Right lobe of liver (tissue), 6 donors: ENCODE data around the gene SERINC1. TPM values are rescaled to one million over a fixed set of nuclear protein-coding genes. Genes with fewer than 3 reads are reported as not detected.
A peak's percentile ranks its signal among the peaks of the same experiment; 100 is the strongest.

ENCODE experiments used
- ATAC-seq, 4 donors: fragments of 200-7000 bp; cut with Tn5 transposase; one replicate each; pipeline ENCODE4 v1.9.1; 2020; ENCODE audit warnings: mild to moderate bottlenecking in 4 of 4, moderate library complexity in 4 of 4
- DNase-seq, 3 donors: peaks; one replicate each; pipeline ENCODE4 v3.0.0-alpha.2; 2020
- H3K27ac ChIP-seq, 3 donors: fragments of 200-600 bp; one replicate each; pipeline ENCODE4 v1.8.0; 2022
- H3K27me3 ChIP-seq, 2 donors: fragments of 200-600 bp; one replicate each; pipeline ENCODE4 v1.8.0; 2022
- H3K36me3 ChIP-seq, 4 donors: fragments of 200-600 bp; sonication (generic) in 1 of 4; one replicate each; pipeline versions ENCODE4 v1.5.1 to v1.8.0; 2017 to 2022; ENCODE audit warnings: control low read depth in 1 of 4
- H3K4me1 ChIP-seq, 4 donors: fragments of 200-600 bp; sonication (generic) in 1 of 4; one replicate each; pipeline versions ENCODE4 v1.5.1 to v1.8.0; 2017 to 2022; ENCODE audit warnings: control low read depth in 1 of 4
- H3K4me3 ChIP-seq, 3 donors: fragments of 200-600 bp; one replicate each; pipeline ENCODE4 v1.8.0; 2022
- H3K9me3 ChIP-seq, 4 donors: fragments of 200-600 bp; sonication (generic) in 1 of 4; one replicate each; pipeline versions ENCODE4 v1.5.1 to v1.8.0; 2017 to 2022; ENCODE audit warnings: control low read depth in 1 of 4
- CTCF ChIP-seq, 4 donors: fragments of 200-600 bp in 3 of 4; fragments of 450-650 bp in 1 of 4; IDR thresholded peaks; one replicate each; pipeline versions ENCODE4 v1.5.1 to v1.8.0; 2016 to 2022; ENCODE audit warnings: antibody characterized with exemption in 4 of 4, mild to moderate bottlenecking in 2 of 4
- POLR2A ChIP-seq: fragments of 450-650 bp; IDR thresholded peaks from one replicate; pipeline ENCODE4 v1.6.1; 2017; ENCODE audit warnings: antibody characterized with exemption, mild to moderate bottlenecking
- WGBS: methylation state at CpG from one replicate; pipeline ENCODE4 v1.1.6; 2018; ENCODE audit warnings: low coverage, low lambda C conversion rate; ENCODE audit not compliant: insufficient coverage; ENCODE audit errors: missing lambda C conversion rate; 5-methylcytosine and 5-hydroxymethylcytosine counted together
- intact Hi-C, 2 donors: fragments of 100-400 bp; cut with DNase I; formaldehyde crosslinking; loops; one replicate each; pipeline versions ENCODE4 v1.11.2 to v1.14.1; 2022
- total RNA-seq, 6 experiments: library from RNA; depleted of rRNA in 2 of 6; stranded (reverse); fragments of >200 nt in 2 of 6; fragmentation: NEBNext Ultra II Directional in 3 of 6; extraction: Animal tissue kit (Norgen Biotek cat#: 25700) in 3 of 6; gene quantifications; one replicate each; pipeline versions ENCODE4 v1.1.0 to v1.2.4, GENCODE V29; 2016 to 2023
- donor health status: DM: no; HTN: yes; CAD: no.
- donor health status: DM: no; HTN: no; CAD: no.
- donor health status: DM: no; HTN: no; CAD: no.
- donor health status: DM: no; HTN: yes; CAD: no.
- donor health status: DM: no; HTN: yes; CAD: no.

Gene SERINC1
- total RNA-seq, 6 experiments from 2014 or later = 83.6 to 114 (median 102) TPM

- Histone ChIP-seq H3K36me3 (no peaks in the 10 kb centered on the region), H3K4me1 (peaks cover 0 to 13% (median 0%) of the 10 kb centered on the region in 4 donors), H3K4me3 (peak overlapping the region; percentile 95 to 98 (median 96)), H3K27me3 (no peaks in the 10 kb centered on the region), H3K9me3 (no peaks in the 10 kb centered on the region), H3K27ac (peak overlapping the region; percentile 34 to 78 (median 68))
- 0% methylated on average over 3 of the region's 20 CpGs for WGBS
- intact Hi-C loops = no loop called here
- DNase-seq = no peak
- ATAC-seq = peak in 1 of 4 donors; percentile 1
- TF ChIP-seq POLR2A = no peak
- no peak for TF ChIP-seq CTCF (IDR thresholded peaks at IDR 0.05)
Measured at GRCh38 chr6:122400121-122400450, 71.5 kb downstream of the SERINC1 start.

GRCh38 chr6:122399348-122400120 is 72.1 kb downstream of the SERINC1 start, which contains the start of gene HSF2:
Gene HSF2, plus strand, starts transcription at chr6:122399652. Its CDS starts 86 bp downstream, at chr6:122399738.
- no peaks in the 10 kb centered on the region for H3K27me3 ChIP-seq
- 7% methylated on average over 5 of the region's 82 CpGs for WGBS
- intact Hi-C loops = no loop called here
- no peaks in the 10 kb centered on the region for H3K36me3 ChIP-seq
- no peaks in the 10 kb centered on the region for H3K9me3 ChIP-seq
- peak within 1 kb of the TSS; percentile 34 to 78 (median 68) for H3K27ac ChIP-seq
- TF ChIP-seq CTCF (IDR thresholded peaks at IDR 0.05) (peak in 3 of 4 donors; percentile 36 to 45 (median 44)), POLR2A (no peak)
- H3K4me1 ChIP-seq = peaks cover 0 to 13% (median 0%) of the 10 kb centered on the region in 4 donors
- peak within 1 kb of the TSS; percentile 95 to 98 (median 96) for H3K4me3 ChIP-seq
- DNase-seq = peak; percentile 96 to 98 (median 97)
- peak; percentile 99 to 100 (median 100) for ATAC-seq

- 0% methylated on average over 2 of the region's 2 CpGs for WGBS
- no peak for ATAC-seq
- H3K4me1 ChIP-seq = peaks cover 0 to 13% (median 0%) of the 10 kb centered on the region in 4 donors
- H3K36me3 ChIP-seq = no peaks in the 10 kb centered on the region
- intact Hi-C loops = no loop called here
- TF ChIP-seq CTCF (IDR thresholded peaks at IDR 0.05) = no peak
- TF ChIP-seq POLR2A = no peak
- no peaks in the 10 kb centered on the region for H3K27me3 ChIP-seq
- no peaks in the 10 kb centered on the region for H3K9me3 ChIP-seq
- H3K27ac ChIP-seq = no peak overlapping the region
- DNase-seq = no peak
- peak overlapping the region in 1 of 3 donors; percentile 17 for H3K4me3 ChIP-seq
Measured at GRCh38 chr6:122399055-122399347, 72.6 kb downstream of the SERINC1 start.

- no peak for TF ChIP-seq CTCF (IDR thresholded peaks at IDR 0.05)
- TF ChIP-seq POLR2A = no peak
- no peak for DNase-seq
- no peaks in the 10 kb centered on the region for H3K27me3 ChIP-seq
- H3K4me3 ChIP-seq = no peak overlapping the region
- no peak overlapping the region for H3K27ac ChIP-seq
- no peaks in the 10 kb centered on the region for H3K36me3 ChIP-seq
- no peaks in the 10 kb centered on the region for H3K4me1 ChIP-seq
- WGBS = 81% methylated on average over 5 of the region's 5 CpGs
- intact Hi-C loops = no loop called here
- H3K9me3 ChIP-seq = no peaks in the 10 kb centered on the region
- ATAC-seq = no peak
Measured at GRCh38 chr6:122394016-122394415, 77.6 kb downstream of the SERINC1 start.
